CD14-positive monocyte (primary cell): ENCODE measurements around the gene GPR42. TPM values are rescaled to one million over a fixed set of nuclear protein-coding genes. Genes with fewer than 3 reads are reported as not detected.
A peak's percentile ranks its signal among the peaks of the same experiment; 100 is the strongest.

ENCODE experiments used
- DNase-seq, 3 donors: peaks; one replicate each; pipeline ENCODE4 v3.0.0-alpha.2; 2011 to 2022
- H2AFZ ChIP-seq: 2 replicates; pipeline ENCODE4 v1.6.0; 2012; ENCODE audit warnings: mild to moderate bottlenecking, low read depth, low read length, inconsistent platforms; ENCODE audit not compliant: insufficient read depth, poor library complexity, severe bottlenecking
- H3K27ac ChIP-seq, 2 donors: 1 replicate in 1 of 2; 2 replicates in 1 of 2; pipeline ENCODE4 v1.5.1; 2012 to 2013; ENCODE audit warnings: low read length in 2 of 2, control low read depth in 1 of 2, inconsistent platforms in 1 of 2, low read depth in 1 of 2, mild to moderate bottlenecking in 1 of 2
- H3K27me3 ChIP-seq, 2 donors: one replicate each; pipeline versions ENCODE4 v1.6.0 to v1.6.1; 2011 to 2013; ENCODE audit warnings: low read length in 2 of 2; ENCODE audit not compliant: control insufficient read depth in 2 of 2, insufficient read depth in 2 of 2
- H3K36me3 ChIP-seq, 2 donors: replicated peaks in 1 of 2; 1 replicate in 1 of 2; 2 replicates in 1 of 2; pipeline versions ENCODE4 v1.5.1 to v1.6.1; 2012 to 2013; ENCODE audit warnings: low read length in 2 of 2, control low read depth in 1 of 2, inconsistent platforms in 1 of 2, mild to moderate bottlenecking in 1 of 2; ENCODE audit not compliant: insufficient read depth in 2 of 2, control insufficient read depth in 1 of 2
- H3K4me1 ChIP-seq, 2 donors: 1 replicate in 1 of 2; 2 replicates in 1 of 2; pipeline versions ENCODE4 v1.5.1 to v1.6.1; 2012 to 2013; ENCODE audit warnings: low read length in 2 of 2, control low read depth in 1 of 2, inconsistent platforms in 1 of 2, mild to moderate bottlenecking in 1 of 2, moderate library complexity in 1 of 2; ENCODE audit not compliant: insufficient read depth in 2 of 2, control insufficient read depth in 1 of 2
- H3K4me2 ChIP-seq: replicated peaks from 2 replicates; pipeline ENCODE3; 2012; ENCODE audit warnings: low read length, moderate library complexity, mild to moderate bottlenecking; ENCODE audit not compliant: poor library complexity, severe bottlenecking; ENCODE audit errors: extremely low read depth
- H3K4me3 ChIP-seq, 3 experiments: fragments of 200-600 bp in 1 of 3; sonication (generic) in 1 of 3; replicated peaks in 1 of 3; 1 replicate in 2 of 3; 2 replicates in 1 of 3; pipeline ENCODE4 v1.5.1; 2011 to 2013; ENCODE audit warnings: low read length in 3 of 3, mild to moderate bottlenecking in 3 of 3, control low read depth in 2 of 3, low read depth in 2 of 3, inconsistent platforms in 1 of 3, moderate library complexity in 1 of 3
- H3K79me2 ChIP-seq: 2 replicates; pipeline ENCODE4 v1.6.0; 2012; ENCODE audit warnings: mild to moderate bottlenecking, control low read depth, inconsistent platforms, low read length, moderate library complexity; ENCODE audit not compliant: insufficient read depth
- H3K9ac ChIP-seq: 2 replicates; pipeline ENCODE4 v1.6.0; 2017; ENCODE audit warnings: low read length, mild to moderate bottlenecking; ENCODE audit not compliant: insufficient read depth, poor library complexity, severe bottlenecking
- H3K9me3 ChIP-seq, 2 donors: replicated peaks in 1 of 2; 1 replicate in 1 of 2; 2 replicates in 1 of 2; pipeline versions ENCODE4 v1.5.1 to v1.6.1; 2012 to 2013; ENCODE audit warnings: low read length in 2 of 2, control low read depth in 1 of 2; ENCODE audit not compliant: control insufficient read depth in 1 of 2, insufficient read depth in 1 of 2
- H4K20me1 ChIP-seq: 2 replicates; pipeline ENCODE4 v1.6.0; 2012; ENCODE audit warnings: mild to moderate bottlenecking, low read length, control low read depth, moderate library complexity; ENCODE audit not compliant: insufficient read depth
- H3K27ac Mint-ChIP-seq, 7 donors: one replicate each; pipeline ENCODE4 v1.8.0; 2020; ENCODE audit warnings: mild to moderate bottlenecking in 7 of 7, mixed read lengths in 7 of 7, moderate library complexity in 6 of 7, inconsistent platforms in 2 of 7
- H3K27me3 Mint-ChIP-seq, 3 donors: one replicate each; pipeline ENCODE4 v1.8.0; 2021 to 2022; ENCODE audit warnings: low read depth in 3 of 3, mild to moderate bottlenecking in 3 of 3, mixed read lengths in 3 of 3, moderate library complexity in 3 of 3, inconsistent platforms in 1 of 3
- H3K36me3 Mint-ChIP-seq, 2 donors: one replicate each; pipeline ENCODE4 v1.8.0; 2020; ENCODE audit warnings: mixed read lengths in 2 of 2, inconsistent platforms in 1 of 2, mild to moderate bottlenecking in 1 of 2
- H3K4me1 Mint-ChIP-seq: one replicate; pipeline ENCODE4 v1.8.0; 2020; ENCODE audit warnings: mild to moderate bottlenecking, mixed read lengths
- H3K4me3 Mint-ChIP-seq, 2 donors: one replicate each; pipeline ENCODE4 v1.8.0; 2020; ENCODE audit warnings: mild to moderate bottlenecking in 2 of 2, mixed read lengths in 2 of 2, moderate library complexity in 1 of 2
- H3K9me3 Mint-ChIP-seq, 7 donors: one replicate each; pipeline ENCODE4 v1.8.0; 2020 to 2022; ENCODE audit warnings: mixed read lengths in 7 of 7, mild to moderate bottlenecking in 6 of 7, moderate library complexity in 6 of 7, inconsistent platforms in 2 of 7
- WGBS: methylation state at CpG from one replicate; pipeline ENCODE4 v1.1.5; 2013; ENCODE audit warnings: missing lambda C conversion rate; ENCODE audit not compliant: insufficient coverage; 5-methylcytosine and 5-hydroxymethylcytosine counted together
- intact Hi-C, 2 donors: fragments of 100-400 bp; cut with micrococcal nuclease; formaldehyde crosslinking; loops; one replicate each; pipeline versions ENCODE4 v1.15.0 to v1.15.1; 2023
- polyA plus RNA-seq, 3 donors: library from polyadenylated mRNA; depleted of rRNA in 1 of 3; unstranded in 2 of 3; stranded (reverse) in 1 of 3; fragments of 300-500 nt in 2 of 3; fragments of >200 nt in 1 of 3; fragmentation: Illumina TruSeq in 2 of 3; gene quantifications; 1 replicate in 2 of 3; 2 replicates in 1 of 3; pipeline ENCODE4 v1.2.3, GENCODE V29; 2012 to 2021
- TF ChIP-seq, protein P1 (sequence below): fragments of 200-600 bp; IDR thresholded peaks from one replicate; pipeline ENCODE4 v1.8.0; 2022; ENCODE audit warnings: antibody characterized with exemption, mild to moderate bottlenecking

Gene GPR42
- polyA plus RNA-seq, 3 donors, result 0.17 to 2.9 TPM; not detected in 1

DNA sequence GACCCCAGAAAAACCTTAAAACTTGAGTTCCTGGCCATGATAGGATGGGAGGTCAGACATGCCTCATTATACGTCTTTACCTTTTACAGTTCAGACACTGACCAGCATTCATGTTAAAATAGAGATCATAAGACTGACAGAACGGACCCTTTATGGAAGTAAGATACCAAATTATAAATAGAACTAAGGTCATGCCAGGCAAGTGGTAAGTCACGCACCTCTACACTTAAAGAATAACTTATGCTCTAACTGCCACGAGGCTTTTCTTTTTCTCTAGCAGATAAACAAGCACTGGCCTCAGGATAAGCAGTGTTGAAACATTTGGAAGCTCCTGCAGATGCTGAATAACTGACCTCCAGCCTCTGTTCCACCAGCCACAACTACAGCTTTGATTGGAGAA, 28.4 kb downstream of the GPR42 start:
- TF ChIP-seq, protein P1, sequence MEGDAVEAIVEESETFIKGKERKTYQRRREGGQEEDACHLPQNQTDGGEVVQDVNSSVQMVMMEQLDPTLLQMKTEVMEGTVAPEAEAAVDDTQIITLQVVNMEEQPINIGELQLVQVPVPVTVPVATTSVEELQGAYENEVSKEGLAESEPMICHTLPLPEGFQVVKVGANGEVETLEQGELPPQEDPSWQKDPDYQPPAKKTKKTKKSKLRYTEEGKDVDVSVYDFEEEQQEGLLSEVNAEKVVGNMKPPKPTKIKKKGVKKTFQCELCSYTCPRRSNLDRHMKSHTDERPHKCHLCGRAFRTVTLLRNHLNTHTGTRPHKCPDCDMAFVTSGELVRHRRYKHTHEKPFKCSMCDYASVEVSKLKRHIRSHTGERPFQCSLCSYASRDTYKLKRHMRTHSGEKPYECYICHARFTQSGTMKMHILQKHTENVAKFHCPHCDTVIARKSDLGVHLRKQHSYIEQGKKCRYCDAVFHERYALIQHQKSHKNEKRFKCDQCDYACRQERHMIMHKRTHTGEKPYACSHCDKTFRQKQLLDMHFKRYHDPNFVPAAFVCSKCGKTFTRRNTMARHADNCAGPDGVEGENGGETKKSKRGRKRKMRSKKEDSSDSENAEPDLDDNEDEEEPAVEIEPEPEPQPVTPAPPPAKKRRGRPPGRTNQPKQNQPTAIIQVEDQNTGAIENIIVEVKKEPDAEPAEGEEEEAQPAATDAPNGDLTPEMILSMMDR, result no peak
- Histone ChIP-seq H2AFZ (no peak overlapping the region), H3K9me3 (no peaks in the 10 kb centered on the region), H3K36me3 (no peaks in the 10 kb centered on the region), H3K4me1 (peaks cover 10 to 17% of the 10 kb centered on the region in 2 donors), H3K27ac (no peak overlapping the region), H3K79me2 (no peaks in the 10 kb centered on the region), H3K9ac (no peak overlapping the region), H3K4me2 (no peak overlapping the region), H4K20me1 (no peaks in the 10 kb centered on the region), H3K4me3 (no peak overlapping the region), H3K27me3 (no peaks in the 10 kb centered on the region)
- Mint-ChIP-seq H3K36me3 (no peaks in the 10 kb centered on the region), H3K27ac (no peak overlapping the region), H3K27me3 (peaks cover 3 to 9% (median 4%) of the 10 kb centered on the region in 3 donors), H3K4me1 (peaks cover 21% of the 10 kb centered on the region), H3K9me3 (no peaks in the 10 kb centered on the region), H3K4me3 (no peak overlapping the region)
- WGBS, result no CpG with 5 or more reads among the region's 4 CpGs
- DNase-seq, result no peak
- intact Hi-C loops, result no loop called here

DNA sequence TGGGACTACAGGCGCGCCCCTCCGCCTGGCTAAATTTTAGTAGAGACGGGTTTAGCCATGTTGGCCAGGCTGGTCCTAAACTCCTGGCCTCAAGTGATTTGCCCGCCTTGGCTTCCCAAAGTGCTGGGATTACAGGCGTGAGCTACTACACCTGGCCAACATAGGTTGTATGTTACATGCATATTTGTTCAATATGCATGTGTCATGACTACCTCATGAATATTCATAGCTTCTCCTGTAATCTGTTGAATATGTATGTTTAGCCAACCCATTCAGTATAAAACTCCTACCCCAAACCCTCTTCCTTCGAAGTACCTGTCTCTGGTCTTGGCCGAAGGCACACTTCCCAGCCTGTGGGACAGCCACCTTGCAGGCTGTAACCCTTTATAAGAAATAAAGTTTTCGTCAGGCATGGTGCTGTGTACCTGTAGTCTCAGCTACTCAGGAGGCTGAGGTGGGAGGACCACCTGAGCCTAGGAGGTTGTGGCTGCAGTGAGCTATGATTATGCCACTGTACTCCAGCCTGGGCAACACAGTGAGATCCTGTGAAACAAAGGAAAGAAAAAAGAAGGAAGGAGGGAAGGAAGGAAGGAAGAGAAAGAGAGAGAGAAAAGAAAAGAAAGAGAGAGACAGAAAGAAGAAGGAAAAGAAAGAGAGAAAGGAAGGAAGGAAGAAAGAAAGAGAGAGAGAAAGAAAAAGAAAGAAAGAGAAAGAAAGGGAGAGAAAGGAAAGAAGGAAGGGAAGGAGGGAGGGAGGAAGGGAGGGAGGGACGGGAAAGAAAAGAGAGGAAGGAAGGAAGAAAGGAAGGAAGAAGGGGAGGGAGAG, 29.3 kb downstream of the GPR42 start:
- H3K4me3 Mint-ChIP-seq, result no peak overlapping the region
- no peaks in the 10 kb centered on the region for H3K79me2 ChIP-seq
- H2AFZ ChIP-seq, result no peak overlapping the region
- no peaks in the 10 kb centered on the region for H3K27me3 ChIP-seq
- peaks cover 21% of the 10 kb centered on the region for H3K4me1 Mint-ChIP-seq
- DNase-seq, result no peak
- H3K4me2 ChIP-seq, result no peak overlapping the region
- no peak overlapping the region for H3K4me3 ChIP-seq
- TF ChIP-seq, protein P1, result no peak
- no peak overlapping the region for H3K9ac ChIP-seq
- H3K9me3 ChIP-seq, result no peaks in the 10 kb centered on the region
- peaks cover 3 to 9% (median 4%) of the 10 kb centered on the region in 3 donors for H3K27me3 Mint-ChIP-seq
- peaks cover 0 to 2% (median 0%) of the 10 kb centered on the region in 7 donors for H3K9me3 Mint-ChIP-seq
- WGBS, result 78% methylated on average over 8 of the region's 10 CpGs
- H3K36me3 Mint-ChIP-seq, result peaks cover 0 to 1% of the 10 kb centered on the region in 2 donors
- H3K27ac Mint-ChIP-seq, result peak overlapping the region in 1 of 7 donors; percentile 28
- H3K27ac ChIP-seq, result no peak overlapping the region
- no peaks in the 10 kb centered on the region for H4K20me1 ChIP-seq
- intact Hi-C loops, result no loop called here
- peaks cover 10 to 17% of the 10 kb centered on the region in 2 donors for H3K4me1 ChIP-seq
- H3K36me3 ChIP-seq, result no peaks in the 10 kb centered on the region
